GM23338 (cell line): ENCODE measurements around the gene SASH1. TPM values are rescaled to one million over a fixed set of nuclear protein-coding genes. Genes with fewer than 3 reads are reported as not detected.

Source experiments
- ATAC-seq: fragments of 200-7000 bp; cut with Tn5 transposase; 3 replicates; pipeline ENCODE4 v1.9.1; 2020
- DNase-seq: peaks from one replicate; pipeline ENCODE4 v3.0.0-alpha.2; 2015; ENCODE audit warnings: low spot score
- H2AFZ ChIP-seq: fragments of 200-600 bp; sonication (generic); 2 replicates; pipeline ENCODE4 v1.8.0; 2016; ENCODE audit warnings: antibody characterized with exemption, mild to moderate bottlenecking, moderate library complexity
- H3F3A ChIP-seq: fragments of 200-600 bp; sonication (generic); replicated peaks from 2 replicates; pipeline ENCODE4 v1.8.0; 2017; ENCODE audit warnings: antibody characterized with exemption, mixed run types, low read depth
- H3K27ac ChIP-seq: fragments of 200-600 bp; sonication (generic); 2 replicates; pipeline ENCODE4 v1.6.1; 2016; ENCODE audit warnings: low read depth
- H3K27me3 ChIP-seq: fragments of 200-600 bp; sonication (generic); 2 replicates; pipeline ENCODE4 v1.8.0; 2016; ENCODE audit warnings: mild to moderate bottlenecking, mixed run types, moderate library complexity; ENCODE audit not compliant: insufficient read depth
- H3K36me3 ChIP-seq: fragments of 200-600 bp; sonication (generic); 2 replicates; pipeline ENCODE4 v1.8.0; 2016; ENCODE audit warnings: mild to moderate bottlenecking; ENCODE audit not compliant: insufficient read depth
- H3K4me1 ChIP-seq: fragments of 200-600 bp; sonication (generic); 2 replicates; pipeline ENCODE4 v1.8.0; 2016; ENCODE audit warnings: mild to moderate bottlenecking, moderate library complexity; ENCODE audit not compliant: insufficient read depth
- H3K4me2 ChIP-seq: fragments of 200-600 bp; sonication (generic); 2 replicates; pipeline ENCODE4 v1.7.1; 2017; ENCODE audit warnings: mixed run types
- H3K4me3 ChIP-seq: fragments of 200-600 bp; sonication (generic); 2 replicates; pipeline ENCODE4 v1.6.1; 2016; ENCODE audit warnings: mixed run types
- H3K79me2 ChIP-seq: fragments of 200-600 bp; sonication (generic); replicated peaks from 2 replicates; pipeline ENCODE4 v1.8.0; 2017; ENCODE audit warnings: mild to moderate bottlenecking; ENCODE audit not compliant: insufficient read depth
- H3K9me2 ChIP-seq: fragments of 200-600 bp; sonication (generic); 2 replicates; pipeline ENCODE4 v1.8.0; 2017; ENCODE audit not compliant: insufficient read depth
- H4K20me1 ChIP-seq: fragments of 200-600 bp; sonication (generic); replicated peaks from 2 replicates; pipeline ENCODE4 v1.8.0; 2017; ENCODE audit warnings: mild to moderate bottlenecking; ENCODE audit not compliant: insufficient read depth
- H3K27ac Mint-ChIP-seq: 2 replicates; pipeline ENCODE4 v1.8.0; 2020; ENCODE audit warnings: inconsistent platforms, mild to moderate bottlenecking, moderate library complexity, mixed read lengths
- H3K27me3 Mint-ChIP-seq: 3 replicates; pipeline ENCODE4 v1.8.0; 2022; ENCODE audit warnings: low read depth, mild to moderate bottlenecking, moderate library complexity, mixed read lengths, inconsistent platforms; ENCODE audit not compliant: insufficient read depth, poor library complexity
- H3K36me3 Mint-ChIP-seq: 3 replicates; pipeline ENCODE4 v1.8.0; 2021; ENCODE audit warnings: low read depth, mild to moderate bottlenecking, inconsistent platforms, moderate library complexity, mixed read lengths
- H3K4me1 Mint-ChIP-seq: 3 replicates; pipeline ENCODE4 v1.8.0; 2020; ENCODE audit warnings: mild to moderate bottlenecking, inconsistent platforms, mixed read lengths
- H3K4me3 Mint-ChIP-seq: 3 replicates; pipeline ENCODE4 v1.8.0; 2021; ENCODE audit warnings: moderate library complexity, mild to moderate bottlenecking, inconsistent platforms, mixed read lengths
- H3K9me3 Mint-ChIP-seq: 3 replicates; pipeline ENCODE4 v1.8.0; 2020; ENCODE audit warnings: moderate library complexity, mild to moderate bottlenecking, inconsistent platforms, mixed read lengths
- EZH2 ChIP-seq: fragments of 200-600 bp; sonication (generic); IDR thresholded peaks from one replicate; pipeline ENCODE4 v1.8.0; 2017; ENCODE audit warnings: antibody characterized with exemption, mild to moderate bottlenecking, low read depth; ENCODE audit not compliant: unreplicated experiment
- NANOG ChIP-seq: IDR thresholded peaks from 2 replicates; pipeline ENCODE4 v1.6.1; 2016; ENCODE audit warnings: antibody characterized with exemption, borderline replicate concordance
- POLR2AphosphoS5 ChIP-seq: IDR thresholded peaks from 2 replicates; pipeline ENCODE4 v1.6.1; 2016; ENCODE audit warnings: antibody characterized with exemption, low read depth
- STAT1 ChIP-seq: IDR thresholded peaks from one replicate; pipeline ENCODE4 v1.6.1; 2016; ENCODE audit warnings: antibody characterized with exemption; ENCODE audit not compliant: unreplicated experiment
- ZNF331 ChIP-seq: fragments of 250-450 bp; sonication (Bioruptor Pico); IDR thresholded peaks from 2 replicates; pipeline ENCODE4 v1.5.0; 2020; ENCODE audit warnings: low read depth, mild to moderate bottlenecking, moderate library complexity
- polyA plus RNA-seq: library from polyadenylated mRNA; unstranded; fragments of >200 nt; fragmentation: Nextera tagmentation; extraction: Ambion mirVana; gene quantifications from 2 replicates; pipeline ENCODE4 v1.2.1, GENCODE V29; 2016
- total RNA-seq: library from RNA; depleted of rRNA; stranded (reverse); fragments of >200 nt; shearing (Covaris generic); gene quantifications from 2 replicates; pipeline ENCODE4 v1.2.3, GENCODE V29; 2014
- TF ChIP-seq, protein P1 (sequence below): fragments of 250-450 bp; sonication (Bioruptor Pico); IDR thresholded peaks from 2 replicates; pipeline ENCODE4 v1.5.0; 2020; ENCODE audit warnings: mild to moderate bottlenecking, moderate library complexity

The SASH1 gene
- total and polyA plus RNA-seq, 2 experiments from 2014 or later = 8.2 to 30.2 TPM

DNA sequence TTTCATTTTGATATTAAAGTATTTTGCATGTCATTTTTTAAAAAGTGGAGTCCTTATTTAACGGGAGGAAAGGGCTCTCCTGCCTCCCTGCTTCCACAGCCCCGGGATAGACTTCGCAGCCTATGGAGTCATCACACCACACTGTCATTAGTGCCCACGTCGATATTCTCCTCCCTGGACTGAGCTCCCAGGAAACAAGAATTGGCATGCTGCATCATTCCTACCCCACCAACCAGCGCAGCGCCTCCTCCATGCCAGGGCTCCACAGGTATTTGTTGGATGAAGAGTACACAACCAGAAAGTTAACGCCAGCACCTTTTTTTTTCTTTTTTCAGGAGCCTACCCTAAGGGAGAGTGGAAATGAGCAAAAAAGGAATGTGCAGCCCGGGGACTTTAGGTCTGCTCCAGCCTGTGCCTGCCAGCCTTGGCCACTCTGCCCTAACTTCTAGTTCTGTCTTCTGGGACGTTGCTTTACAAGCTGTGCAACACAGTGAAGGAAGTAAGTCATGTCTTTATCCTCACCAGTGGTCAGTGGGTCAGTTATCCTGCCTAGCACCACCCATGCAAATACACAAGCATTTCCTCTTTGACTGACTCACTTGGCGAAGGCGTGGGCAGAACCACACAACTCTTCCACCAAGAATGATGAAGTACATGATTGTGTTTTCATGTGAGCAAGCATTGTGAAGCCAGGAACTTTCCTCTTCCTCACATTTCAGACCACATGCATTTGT is 223.5 kb downstream of the SASH1 start (continued):
- TF ChIP-seq, protein P1, sequence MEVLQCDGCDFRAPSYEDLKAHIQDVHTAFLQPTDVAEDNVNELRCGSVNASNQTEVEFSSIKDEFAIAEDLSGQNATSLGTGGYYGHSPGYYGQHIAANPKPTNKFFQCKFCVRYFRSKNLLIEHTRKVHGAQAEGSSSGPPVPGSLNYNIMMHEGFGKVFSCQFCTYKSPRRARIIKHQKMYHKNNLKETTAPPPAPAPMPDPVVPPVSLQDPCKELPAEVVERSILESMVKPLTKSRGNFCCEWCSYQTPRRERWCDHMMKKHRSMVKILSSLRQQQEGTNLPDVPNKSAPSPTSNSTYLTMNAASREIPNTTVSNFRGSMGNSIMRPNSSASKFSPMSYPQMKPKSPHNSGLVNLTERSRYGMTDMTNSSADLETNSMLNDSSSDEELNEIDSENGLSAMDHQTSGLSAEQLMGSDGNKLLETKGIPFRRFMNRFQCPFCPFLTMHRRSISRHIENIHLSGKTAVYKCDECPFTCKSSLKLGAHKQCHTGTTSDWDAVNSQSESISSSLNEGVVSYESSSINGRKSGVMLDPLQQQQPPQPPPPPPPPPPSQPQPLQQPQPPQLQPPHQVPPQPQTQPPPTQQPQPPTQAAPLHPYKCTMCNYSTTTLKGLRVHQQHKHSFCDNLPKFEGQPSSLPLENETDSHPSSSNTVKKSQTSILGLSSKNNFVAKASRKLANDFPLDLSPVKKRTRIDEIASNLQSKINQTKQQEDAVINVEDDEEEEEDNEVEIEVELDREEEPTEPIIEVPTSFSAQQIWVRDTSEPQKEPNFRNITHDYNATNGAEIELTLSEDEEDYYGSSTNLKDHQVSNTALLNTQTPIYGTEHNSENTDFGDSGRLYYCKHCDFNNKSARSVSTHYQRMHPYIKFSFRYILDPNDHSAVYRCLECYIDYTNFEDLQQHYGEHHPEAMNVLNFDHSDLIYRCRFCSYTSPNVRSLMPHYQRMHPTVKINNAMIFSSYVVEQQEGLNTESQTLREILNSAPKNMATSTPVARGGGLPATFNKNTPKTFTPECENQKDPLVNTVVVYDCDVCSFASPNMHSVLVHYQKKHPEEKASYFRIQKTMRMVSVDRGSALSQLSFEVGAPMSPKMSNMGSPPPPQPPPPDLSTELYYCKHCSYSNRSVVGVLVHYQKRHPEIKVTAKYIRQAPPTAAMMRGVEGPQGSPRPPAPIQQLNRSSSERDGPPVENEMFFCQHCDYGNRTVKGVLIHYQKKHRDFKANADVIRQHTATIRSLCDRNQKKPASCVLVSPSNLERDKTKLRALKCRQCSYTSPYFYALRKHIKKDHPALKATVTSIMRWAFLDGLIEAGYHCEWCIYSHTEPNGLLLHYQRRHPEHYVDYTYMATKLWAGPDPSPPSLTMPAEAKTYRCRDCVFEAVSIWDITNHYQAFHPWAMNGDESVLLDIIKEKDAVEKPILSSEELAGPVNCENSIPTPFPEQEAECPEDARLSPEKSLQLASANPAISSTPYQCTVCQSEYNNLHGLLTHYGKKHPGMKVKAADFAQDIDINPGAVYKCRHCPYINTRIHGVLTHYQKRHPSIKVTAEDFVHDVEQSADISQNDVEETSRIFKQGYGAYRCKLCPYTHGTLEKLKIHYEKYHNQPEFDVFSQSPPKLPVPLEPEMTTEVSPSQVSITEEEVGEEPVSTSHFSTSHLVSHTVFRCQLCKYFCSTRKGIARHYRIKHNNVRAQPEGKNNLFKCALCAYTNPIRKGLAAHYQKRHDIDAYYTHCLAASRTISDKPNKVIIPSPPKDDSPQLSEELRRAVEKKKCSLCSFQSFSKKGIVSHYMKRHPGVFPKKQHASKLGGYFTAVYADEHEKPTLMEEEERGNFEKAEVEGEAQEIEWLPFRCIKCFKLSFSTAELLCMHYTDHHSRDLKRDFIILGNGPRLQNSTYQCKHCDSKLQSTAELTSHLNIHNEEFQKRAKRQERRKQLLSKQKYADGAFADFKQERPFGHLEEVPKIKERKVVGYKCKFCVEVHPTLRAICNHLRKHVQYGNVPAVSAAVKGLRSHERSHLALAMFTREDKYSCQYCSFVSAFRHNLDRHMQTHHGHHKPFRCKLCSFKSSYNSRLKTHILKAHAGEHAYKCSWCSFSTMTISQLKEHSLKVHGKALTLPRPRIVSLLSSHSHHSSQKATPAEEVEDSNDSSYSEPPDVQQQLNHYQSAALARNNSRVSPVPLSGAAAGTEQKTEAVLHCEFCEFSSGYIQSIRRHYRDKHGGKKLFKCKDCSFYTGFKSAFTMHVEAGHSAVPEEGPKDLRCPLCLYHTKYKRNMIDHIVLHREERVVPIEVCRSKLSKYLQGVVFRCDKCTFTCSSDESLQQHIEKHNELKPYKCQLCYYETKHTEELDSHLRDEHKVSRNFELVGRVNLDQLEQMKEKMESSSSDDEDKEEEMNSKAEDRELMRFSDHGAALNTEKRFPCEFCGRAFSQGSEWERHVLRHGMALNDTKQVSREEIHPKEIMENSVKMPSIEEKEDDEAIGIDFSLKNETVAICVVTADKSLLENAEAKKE (CRISPR knock-in tag) = no peak
- TF ChIP-seq POLR2AphosphoS5 (no peak), STAT1 (no peak)

DNA sequence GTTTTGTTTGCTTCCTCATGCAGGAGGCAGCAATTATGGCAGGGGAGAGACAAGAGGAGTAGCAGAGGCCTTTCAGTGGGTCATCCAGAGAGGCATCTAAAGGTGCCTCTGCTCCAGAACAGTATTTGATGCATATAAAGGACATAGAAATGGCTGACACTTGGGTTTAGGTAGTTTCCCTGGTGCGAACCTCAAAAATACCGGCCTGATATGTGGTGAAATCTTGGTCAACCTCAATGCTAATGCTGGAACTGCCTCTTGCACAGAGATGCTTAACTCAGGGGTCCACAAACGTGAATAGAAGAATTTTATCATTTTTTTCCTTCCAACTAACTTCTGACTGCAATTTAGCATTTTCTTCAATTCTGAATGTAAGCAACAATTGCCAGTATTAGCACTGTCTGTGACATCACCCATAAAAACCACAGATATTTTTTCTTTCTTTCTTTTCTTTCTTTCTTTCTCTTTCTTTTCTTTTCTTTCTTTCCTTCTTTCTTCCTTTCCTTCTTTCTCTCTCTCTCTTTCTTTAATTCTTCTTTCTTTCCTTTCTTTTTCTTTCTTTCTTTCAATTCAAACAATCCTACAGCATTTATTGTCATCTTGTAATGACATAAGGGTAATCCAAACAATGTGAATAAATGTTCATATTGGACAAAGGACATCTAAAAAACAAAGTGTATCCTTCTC is 224.2 kb downstream of the SASH1 start:
- no peak overlapping the region for H3K4me2 ChIP-seq
- no peak overlapping the region for H3K4me3 ChIP-seq
- H3K36me3 ChIP-seq = no peaks in the 10 kb centered on the region
- no peaks in the 10 kb centered on the region for H3K27me3 ChIP-seq
- no peak overlapping the region for H3K27ac ChIP-seq
- no peaks in the 10 kb centered on the region; the same call in 2 of the 3 replicates for H3K9me3 Mint-ChIP-seq
- H2AFZ ChIP-seq = no peak overlapping the region
- H3F3A ChIP-seq = no peaks in the 10 kb centered on the region
- H3K36me3 Mint-ChIP-seq = 0 out of 3 replicates have a peak, but pooled peaks cover 3% of the 10 kb centered on the region
- no peaks in the 10 kb centered on the region for H3K4me1 ChIP-seq
- DNase-seq = no peak
- peaks cover 13% of the 10 kb centered on the region for H3K27me3 Mint-ChIP-seq
- H3K27ac Mint-ChIP-seq = no peak overlapping the region
- no peak for ATAC-seq
- H4K20me1 ChIP-seq = no peaks in the 10 kb centered on the region
- H3K79me2 ChIP-seq = no peaks in the 10 kb centered on the region
- no peaks in the 10 kb centered on the region; the same call in 2 of the 3 replicates for H3K4me1 Mint-ChIP-seq
- H3K4me3 Mint-ChIP-seq = no peak overlapping the region
- H3K9me2 ChIP-seq = 0 out of 2 replicates have a peak, but pooled peaks cover 2% of the 10 kb centered on the region
- TF ChIP-seq EZH2 (no peak), NANOG (no peak), POLR2AphosphoS5 (no peak), ZNF331 (no peak)
- TF ChIP-seq, protein P1 (CRISPR knock-in tag) = no peak
